Measurements from ENCODE around the gene MFSD1.

Gene MFSD1

GRCh38 chr3:158770741-158771350 is 31.0 kb upstream of the MFSD1 start:
- Histone ChIP-seq H2AFZ (ENCODE audit: low read length) (no peak overlapping the region), H3F3A (ENCODE audit: insufficient read depth, low read length) (no peaks in the 10 kb centered on the region), H3K4me3 (ENCODE audit: low read depth, low read length, poor library complexity, severe bottlenecking) (no peak overlapping the region), H3K4me1 (ENCODE audit: insufficient read depth, low read length, severe bottlenecking) (no peaks in the 10 kb centered on the region), H3K36me3 (ENCODE audit: insufficient read depth, low read length) (no peaks in the 10 kb centered on the region), H3K9ac (ENCODE audit: low read length) (no peak overlapping the region), H3K27ac (ENCODE audit: low read depth, low read length, poor library complexity, severe bottlenecking) (no peak overlapping the region), H3K79me2 (ENCODE audit: insufficient read depth, low read length) (no peaks in the 10 kb centered on the region), H3K9me2 (ENCODE audit: low read depth, low read length) (no peaks in the 10 kb centered on the region), H4K20me1 (ENCODE audit: insufficient read depth, low read length) (no peaks in the 10 kb centered on the region), H3K4me2 (ENCODE audit: low read length) (no peak overlapping the region), H3K9me3 (ENCODE audit: low read length) (no peaks in the 10 kb centered on the region), H3K27me3 (ENCODE audit: insufficient read depth, low read length) (no peaks in the 10 kb centered on the region)
- no peak for TF ChIP-seq CTCF (IDR thresholded peaks at IDR 0.05; ENCODE audit: low read length)

GRCh38 chr3:158771577-158771976 is 30.3 kb upstream of the MFSD1 start:
- Histone ChIP-seq H3K36me3 (ENCODE audit: insufficient read depth, low read length) (no peaks in the 10 kb centered on the region), H3F3A (ENCODE audit: insufficient read depth, low read length) (no peaks in the 10 kb centered on the region), H3K9ac (ENCODE audit: low read length) (no peak overlapping the region), H3K79me2 (ENCODE audit: insufficient read depth, low read length) (no peaks in the 10 kb centered on the region), H2AFZ (ENCODE audit: low read length) (no peak overlapping the region), H3K27me3 (ENCODE audit: insufficient read depth, low read length) (no peaks in the 10 kb centered on the region), H3K9me3 (ENCODE audit: low read length) (no peaks in the 10 kb centered on the region), H3K9me2 (ENCODE audit: low read depth, low read length) (no peaks in the 10 kb centered on the region), H4K20me1 (ENCODE audit: insufficient read depth, low read length) (no peaks in the 10 kb centered on the region), H3K4me1 (ENCODE audit: insufficient read depth, low read length, severe bottlenecking) (no peaks in the 10 kb centered on the region), H3K4me2 (ENCODE audit: low read length) (no peak overlapping the region), H3K4me3 (ENCODE audit: low read depth, low read length, poor library complexity, severe bottlenecking) (no peak overlapping the region), H3K27ac (ENCODE audit: low read depth, low read length, poor library complexity, severe bottlenecking) (no peak overlapping the region)
- TF ChIP-seq CTCF (IDR thresholded peaks at IDR 0.05; ENCODE audit: low read length) (no peak), EZH2 (IDR thresholded peaks at IDR 0.05; ENCODE audit: borderline replicate concordance, low read length) (no peak)

GRCh38 chr3:158771982-158772381 is 29.9 kb upstream of the MFSD1 start:
- no peak for TF ChIP-seq EZH2 (IDR thresholded peaks at IDR 0.05; ENCODE audit: borderline replicate concordance, low read length)
- no peak for TF ChIP-seq CTCF (IDR thresholded peaks at IDR 0.05; ENCODE audit: low read length)
- H3K9ac ChIP-seq (ENCODE audit: low read length): no peak overlapping the region
- H3K9me2 ChIP-seq (ENCODE audit: low read depth, low read length): no peaks in the 10 kb centered on the region
- no peak overlapping the region for H3K27ac ChIP-seq (ENCODE audit: low read depth, low read length, poor library complexity, severe bottlenecking)
- no peaks in the 10 kb centered on the region for H4K20me1 ChIP-seq (ENCODE audit: insufficient read depth, low read length)
- H3K9me3 ChIP-seq (ENCODE audit: low read length): no peaks in the 10 kb centered on the region
- no peaks in the 10 kb centered on the region for H3K79me2 ChIP-seq (ENCODE audit: insufficient read depth, low read length)
- no peaks in the 10 kb centered on the region for H3K4me1 ChIP-seq (ENCODE audit: insufficient read depth, low read length, severe bottlenecking)
- H3K27me3 ChIP-seq (ENCODE audit: insufficient read depth, low read length): no peaks in the 10 kb centered on the region
- H3K4me3 ChIP-seq (ENCODE audit: low read depth, low read length, poor library complexity, severe bottlenecking): no peak overlapping the region
- no peaks in the 10 kb centered on the region for H3K36me3 ChIP-seq (ENCODE audit: insufficient read depth, low read length)
- no peak overlapping the region for H2AFZ ChIP-seq (ENCODE audit: low read length)
- no peak overlapping the region for H3K4me2 ChIP-seq (ENCODE audit: low read length)
- H3F3A ChIP-seq (ENCODE audit: insufficient read depth, low read length): no peaks in the 10 kb centered on the region

Data from OCI-LY1 (cell line).